ENCODE data around the gene FAM110C. TPM values are rescaled to one million over a fixed set of nuclear protein-coding genes. Genes with fewer than 3 reads are reported as not detected.
"Not testable (repeated sequence)": the region's sequence is repeated elsewhere in the genome, so short reads cannot be mapped to it uniquely, and the experiment has no call there.

Gene FAM110C
- total RNA-seq, 1 donor from 2014 or later, result 3.1 TPM

DNA sequence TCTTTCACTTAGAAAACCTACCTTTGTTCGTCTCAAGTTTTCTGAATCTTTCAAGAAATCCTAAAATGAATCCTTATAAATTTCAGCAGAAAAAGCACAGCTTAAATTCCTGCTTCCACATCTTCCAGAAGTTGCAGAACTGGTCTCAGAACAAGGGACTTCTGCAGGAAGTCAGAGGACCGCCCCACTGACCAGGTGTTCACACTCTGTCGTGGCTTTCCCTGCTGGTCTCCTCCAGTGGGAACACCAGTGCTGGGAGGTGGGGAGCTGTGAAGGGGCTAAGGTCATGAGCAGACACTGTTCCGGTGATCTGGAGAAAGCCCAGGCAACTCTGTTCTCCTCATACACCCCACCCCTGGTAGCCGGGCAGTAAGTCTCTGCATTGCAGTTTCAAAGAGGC lies 3.5 kb downstream of the FAM110C start:
- no peak for DNase-seq

DNA sequence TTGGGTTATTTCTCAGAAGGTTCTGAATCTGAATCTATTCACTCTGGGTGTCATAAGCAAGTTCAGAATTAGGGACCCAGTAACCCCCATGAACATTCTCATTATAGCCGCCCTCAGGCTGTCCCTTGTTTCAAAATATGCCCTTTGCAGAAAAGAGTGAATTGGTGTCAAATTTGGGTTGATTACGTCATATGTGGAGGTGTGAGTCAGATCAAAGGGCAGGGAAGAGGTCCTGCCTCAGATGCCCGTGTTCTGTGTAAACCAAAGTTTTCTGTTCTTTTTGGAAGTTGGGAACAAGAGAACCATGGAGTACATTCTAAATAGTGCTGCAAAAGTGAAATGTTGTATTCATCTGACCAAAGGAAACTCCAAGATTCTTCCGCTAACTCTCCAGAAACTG lies 5.8 kb downstream of the FAM110C start:
- DNase-seq, result no peak

DNA sequence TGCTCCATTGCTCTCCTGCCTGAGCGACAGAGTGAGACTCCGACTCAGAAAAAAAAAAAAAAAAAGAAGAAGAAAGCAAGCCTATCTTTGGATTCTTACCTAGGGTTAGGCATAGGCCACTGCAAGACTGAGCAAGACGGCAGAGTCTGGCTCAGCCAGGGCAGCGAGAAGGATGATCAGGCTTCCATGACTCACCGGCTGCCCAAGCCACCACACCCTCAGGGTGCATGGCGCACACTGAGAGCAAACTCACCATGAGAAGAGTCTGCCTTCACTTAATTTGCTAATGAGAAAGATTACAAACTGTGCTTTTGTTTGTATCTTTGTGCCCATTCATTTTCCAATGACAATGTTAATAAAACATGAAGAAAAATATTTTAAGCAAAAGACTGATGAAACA lies 8.2 kb downstream of the FAM110C start:
- no peak for DNase-seq

DNA sequence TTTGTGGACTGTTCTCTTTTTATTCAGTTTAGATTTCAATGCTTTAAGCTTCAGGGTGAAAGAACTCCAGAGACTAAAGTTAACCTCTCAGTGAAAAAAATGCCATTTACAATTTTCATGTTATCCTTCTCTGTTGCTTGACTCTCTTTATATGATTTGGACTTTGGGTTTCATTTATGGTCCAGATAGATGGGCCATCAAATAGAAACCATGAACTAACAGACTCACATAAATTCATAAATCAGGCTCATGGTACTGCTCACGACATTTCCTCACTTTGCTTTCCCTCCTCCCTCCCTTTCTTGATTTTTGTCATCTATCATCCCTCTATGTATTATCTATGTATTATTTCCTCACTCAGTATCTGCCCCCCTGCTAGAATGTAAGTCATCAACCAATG lies 10.0 kb downstream of the FAM110C start:
- DNase-seq, result no peak

DNA sequence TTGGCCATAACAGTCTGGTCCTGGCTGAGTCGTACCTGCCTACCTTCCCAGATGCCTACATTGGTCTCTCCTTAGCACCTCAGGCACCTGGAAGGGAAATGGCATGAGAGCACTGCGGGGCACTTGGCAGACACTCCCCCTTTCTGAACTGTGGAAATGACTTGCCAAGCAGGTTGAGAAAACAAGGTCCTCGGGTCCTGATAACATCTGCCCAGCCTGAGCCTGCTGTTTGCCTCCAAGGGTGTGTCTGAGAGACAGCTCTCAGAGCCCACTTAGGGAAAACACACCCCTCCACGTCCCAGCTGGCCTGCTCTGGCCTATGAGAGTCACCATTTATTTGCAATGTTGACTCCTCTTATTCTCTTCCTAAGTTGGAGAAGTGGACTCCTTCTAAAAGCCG lies 10.5 kb downstream of the FAM110C start:
- DNase-seq, result no peak

DNA sequence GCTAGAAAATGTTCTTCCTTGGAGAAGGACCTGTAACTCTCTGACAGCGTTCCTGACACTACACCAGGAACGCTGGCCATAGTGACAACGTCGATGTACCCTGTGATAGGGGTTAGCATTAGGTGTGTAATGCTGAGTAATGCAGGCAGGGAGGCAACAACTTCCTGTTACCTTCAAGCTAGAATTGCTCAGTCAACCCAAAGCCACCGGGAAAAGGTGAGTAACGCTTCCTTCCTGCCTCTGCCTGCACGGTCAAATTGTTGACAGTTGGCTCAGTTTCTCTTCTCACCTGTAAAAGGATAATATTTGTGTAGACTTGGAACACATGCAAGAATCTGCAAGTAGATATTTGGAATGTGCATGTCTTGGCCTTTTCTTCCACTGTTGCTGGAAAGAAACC lies 12.7 kb downstream of the FAM110C start:
- DNase-seq, result no peak

DNA sequence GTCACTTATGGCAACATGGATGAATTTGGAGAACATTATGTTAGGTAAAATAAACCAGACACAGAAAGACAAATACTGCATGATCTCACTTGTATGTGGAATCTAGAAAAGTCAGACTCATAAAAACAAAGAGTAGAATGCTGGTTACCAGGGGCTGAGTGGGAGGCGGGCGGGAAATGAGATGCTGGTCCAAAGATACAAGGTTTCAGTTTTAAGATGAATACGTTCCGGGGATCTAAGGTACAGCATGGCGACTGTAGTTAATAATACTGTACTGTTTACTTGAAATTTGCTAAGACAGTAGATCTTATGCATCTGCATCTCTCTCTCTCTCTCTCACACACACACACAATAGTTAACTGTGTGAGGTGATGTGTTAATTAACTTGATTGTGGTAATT lies 14.2 kb downstream of the FAM110C start:
- no peak for DNase-seq

DNA sequence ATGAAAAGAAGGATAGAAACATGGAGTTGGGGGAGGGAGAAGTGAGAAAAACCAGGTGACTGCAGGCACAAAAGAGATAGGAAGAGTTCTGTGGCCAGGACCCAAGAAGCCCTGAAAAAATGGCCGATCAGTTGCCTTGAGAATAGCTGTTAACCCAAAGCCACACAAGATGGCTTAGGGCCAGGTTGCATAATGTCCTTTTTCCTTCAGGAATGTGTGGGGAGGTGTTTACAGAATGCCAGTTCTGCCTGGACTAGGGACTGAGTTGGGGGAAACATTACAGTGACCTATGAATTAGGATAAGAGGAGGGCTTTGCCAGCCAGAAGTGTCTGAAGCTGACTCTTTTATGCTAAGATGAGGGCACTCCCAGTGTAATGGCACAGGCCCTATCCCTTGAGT lies 17.1 kb downstream of the FAM110C start:
- DNase-seq, result no peak

DNA sequence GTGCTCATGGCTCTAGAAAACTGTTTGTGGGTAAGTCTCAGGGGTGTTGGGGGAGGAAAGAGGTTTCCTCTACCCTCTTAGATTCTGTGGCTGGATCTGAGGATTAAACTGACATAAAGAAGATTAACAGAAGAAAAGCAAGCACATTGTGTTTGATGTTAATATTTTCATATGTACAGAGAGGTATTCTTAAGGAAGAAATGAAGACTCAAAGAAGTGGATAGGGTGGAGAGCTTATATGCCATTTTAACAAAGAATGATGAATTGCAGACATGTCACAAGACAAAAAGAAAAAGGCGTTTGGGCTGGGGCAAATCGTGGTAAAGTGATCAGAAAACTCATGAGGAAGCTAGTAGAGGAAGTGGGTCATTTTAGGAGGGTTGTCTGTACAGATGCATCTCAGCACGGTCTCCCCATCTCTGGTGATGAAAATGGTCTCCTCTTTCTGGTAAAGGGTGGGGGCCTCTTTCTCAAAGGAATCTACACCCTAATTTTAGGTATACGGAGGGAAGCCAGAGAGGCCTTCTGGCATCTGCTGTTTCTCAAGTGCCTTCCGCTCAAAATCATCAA lies 17.8 kb downstream of the FAM110C start:
- DNase-seq, result no peak

DNA sequence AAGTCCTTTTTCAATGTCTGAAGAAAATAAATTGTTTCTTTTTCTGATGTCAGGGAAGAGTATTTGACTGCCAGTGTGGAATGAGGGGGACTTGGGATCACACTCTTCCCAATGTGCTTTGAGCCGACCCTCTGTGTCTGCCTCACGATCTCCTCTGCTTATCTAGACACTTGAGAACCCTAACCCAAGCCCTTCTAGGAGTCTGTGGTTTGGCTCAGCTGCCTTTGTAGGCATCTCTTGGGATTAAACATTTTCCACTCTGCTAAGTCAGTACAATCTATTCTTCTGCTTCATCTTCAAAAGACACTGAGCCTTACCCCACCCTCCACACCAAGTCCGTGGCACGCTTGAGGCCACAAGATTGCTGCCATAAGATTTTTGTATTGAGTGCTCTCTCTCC lies 19.4 kb downstream of the FAM110C start:
- DNase-seq, result no peak

DNA sequence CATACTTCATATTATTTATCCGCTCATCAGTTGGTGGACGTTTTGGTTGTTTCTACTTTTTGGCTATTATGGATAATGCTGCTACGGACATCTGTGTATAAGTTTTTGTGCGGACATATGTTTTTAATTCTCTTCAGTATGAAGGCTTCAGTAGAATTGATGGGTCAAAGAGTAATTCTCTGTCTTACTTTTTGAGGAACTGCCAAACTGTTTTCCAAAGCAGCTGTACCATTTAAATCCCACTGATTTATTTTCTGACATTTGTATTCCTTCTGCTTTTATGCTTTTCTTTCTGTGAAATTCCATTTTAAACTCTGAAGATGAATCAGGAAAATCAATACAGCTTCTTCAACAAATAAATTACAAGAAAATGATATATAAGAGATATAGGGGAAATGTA lies 20.8 kb downstream of the FAM110C start:
- DNase-seq, result no peak

DNA sequence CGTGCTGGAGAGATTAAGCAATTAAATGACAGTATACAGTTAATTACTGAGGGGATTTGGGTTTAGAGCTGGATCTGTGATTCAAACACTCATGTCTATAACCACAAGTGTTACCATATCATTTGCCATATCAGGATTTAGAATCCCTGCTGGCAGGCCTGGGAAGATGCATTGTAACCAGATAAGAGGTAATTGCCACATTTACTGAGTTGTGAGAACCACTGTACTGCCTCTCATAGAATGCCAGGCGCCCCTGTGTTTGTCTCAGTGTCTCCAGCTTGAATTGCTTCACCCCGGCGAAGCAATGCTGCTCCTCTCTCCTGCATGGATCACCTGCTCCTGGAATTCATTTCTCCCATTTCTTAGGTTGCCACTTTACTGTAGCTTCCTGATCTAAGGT lies 21.7 kb downstream of the FAM110C start:
- DNase-seq, result not testable (repeated sequence)

DNA sequence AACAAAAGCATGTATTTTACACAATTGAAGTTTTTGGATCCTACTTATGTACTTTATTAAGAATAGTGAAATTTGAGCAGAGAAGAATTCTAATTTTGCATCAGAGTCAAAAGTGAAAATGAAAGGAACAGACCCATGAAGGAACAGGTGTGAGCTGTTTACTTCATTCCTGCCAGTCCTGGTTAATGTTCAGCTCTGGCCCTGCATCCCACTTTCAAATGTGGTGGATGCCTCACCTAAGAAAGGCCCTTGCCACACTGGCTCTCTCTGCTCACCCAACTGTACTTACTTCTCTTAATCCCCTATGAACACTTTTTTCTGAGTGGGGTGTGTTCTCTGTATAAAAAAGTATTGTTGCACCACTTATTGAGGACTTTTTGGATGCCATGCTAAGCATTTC lies 22.2 kb downstream of the FAM110C start:
- DNase-seq, result no peak

DNA sequence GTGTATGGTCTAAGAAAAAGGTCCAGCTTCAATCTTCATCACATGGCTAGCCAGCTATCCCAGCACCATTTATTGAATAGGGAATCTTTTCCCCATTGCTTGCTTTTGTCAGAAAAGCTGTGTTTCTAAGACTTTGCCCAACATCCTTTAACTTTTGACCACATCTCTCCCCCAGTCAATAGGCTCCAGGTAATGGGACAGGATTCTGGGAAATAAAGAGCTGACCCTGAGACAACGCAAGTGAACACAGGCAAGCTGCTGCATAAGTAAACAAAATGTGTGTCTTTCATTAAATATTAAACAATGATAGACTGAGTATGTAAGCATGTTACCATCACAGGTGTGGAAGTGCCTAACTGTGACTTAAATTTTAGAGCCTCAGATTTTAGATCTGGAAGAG lies 23.0 kb downstream of the FAM110C start:
- DNase-seq, result no peak

DNA sequence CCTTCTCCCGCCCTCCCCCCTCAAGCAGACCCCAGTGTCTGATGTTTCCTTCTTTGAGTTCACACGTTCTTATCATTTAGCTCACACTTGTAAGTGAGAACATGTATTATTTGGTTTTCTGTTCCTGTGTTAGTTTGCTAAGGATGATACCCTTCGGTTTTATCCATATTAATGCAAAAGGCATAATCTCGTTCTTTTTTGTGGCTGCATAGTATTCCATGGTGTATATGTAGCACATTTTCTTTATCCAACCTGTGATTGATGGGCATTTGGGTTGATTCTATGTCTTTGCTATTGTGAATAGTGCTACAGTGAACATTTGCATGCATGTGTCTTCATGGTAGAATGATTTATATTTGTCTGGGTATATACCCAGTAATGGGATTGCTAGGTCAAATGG lies 24.1 kb downstream of the FAM110C start:
- not testable (repeated sequence) for DNase-seq

DNA sequence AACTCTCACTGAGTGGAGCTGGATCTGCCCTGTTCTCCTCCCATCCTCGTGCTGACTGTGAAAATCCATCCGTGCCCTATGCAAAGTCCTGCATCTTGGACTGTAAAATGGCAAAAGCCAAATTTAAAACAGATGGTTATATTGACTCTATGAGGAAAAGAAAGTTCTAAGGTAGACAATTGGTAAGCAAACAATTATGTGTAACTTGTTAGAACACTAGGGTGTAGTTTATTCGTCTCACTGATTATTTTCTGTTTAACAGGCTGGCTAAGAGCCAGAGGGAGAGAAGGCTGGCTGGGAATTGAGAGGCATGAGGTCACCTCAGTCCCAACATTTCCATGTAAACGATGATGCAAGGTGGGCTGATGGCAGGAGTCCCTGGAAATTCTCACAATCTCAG lies 26.0 kb downstream of the FAM110C start:
- DNase-seq, result not testable (repeated sequence)

DNA sequence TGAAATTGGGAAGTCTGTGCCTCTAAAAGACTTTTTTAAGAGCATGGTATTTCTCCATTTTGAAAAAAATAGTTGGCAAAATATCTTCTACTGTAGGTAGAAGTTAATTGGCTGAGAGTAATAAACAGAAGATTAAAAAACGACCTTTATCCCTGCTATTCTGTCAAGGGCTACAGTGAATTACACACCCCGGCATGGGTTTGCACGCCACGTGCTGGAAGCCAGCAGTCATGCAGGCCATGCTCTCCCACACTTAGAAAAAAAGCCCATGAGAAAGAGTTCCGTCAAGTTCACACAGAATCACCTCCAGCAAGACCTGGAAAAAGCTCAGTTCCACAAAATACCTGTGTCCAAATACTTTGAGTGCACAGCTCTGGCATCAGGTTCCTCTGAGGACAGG lies 26.8 kb downstream of the FAM110C start:
- DNase-seq, result no peak

DNA sequence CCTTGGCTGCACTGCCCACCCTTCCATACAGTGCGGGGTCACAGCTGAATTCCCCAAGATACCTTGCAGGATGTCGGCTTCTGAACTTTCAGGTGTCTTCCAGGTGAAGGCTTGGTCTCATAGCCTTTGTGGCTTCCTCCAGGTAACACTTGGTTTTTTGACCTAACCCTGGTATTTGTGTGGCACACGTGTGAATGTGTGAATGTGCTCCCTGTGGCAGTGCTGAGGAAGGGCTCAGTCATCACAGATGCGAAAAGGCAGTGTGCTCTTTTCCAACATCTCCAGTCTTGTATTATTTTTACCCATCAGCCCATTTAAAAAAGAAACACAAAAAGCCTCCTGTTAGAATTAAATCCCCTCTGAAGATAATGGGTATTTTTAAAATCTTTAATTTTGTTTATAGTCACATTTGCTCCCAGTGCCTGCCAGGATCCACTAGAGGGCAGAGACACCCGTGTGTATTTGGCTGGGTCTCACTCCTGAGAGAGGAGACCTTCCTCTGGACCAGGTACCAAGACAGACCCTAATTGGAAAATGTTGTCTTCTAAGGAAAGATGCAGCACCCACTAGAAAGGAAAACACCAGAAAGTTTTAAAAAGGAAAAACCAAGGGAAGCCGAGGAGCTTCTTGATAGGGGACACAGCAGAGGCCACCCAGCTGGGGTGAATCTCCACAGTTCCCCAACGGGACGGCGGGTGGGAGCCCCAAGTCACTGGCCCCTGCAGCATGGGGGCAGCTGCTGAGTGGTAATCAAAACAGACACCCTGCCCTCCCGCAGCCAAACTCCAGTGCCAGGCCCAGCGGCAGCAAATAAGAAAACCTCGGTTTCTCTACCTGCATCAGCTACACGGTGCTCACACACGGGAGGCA lies 27.7 kb downstream of the FAM110C start:
- DNase-seq, result no peak

DNA sequence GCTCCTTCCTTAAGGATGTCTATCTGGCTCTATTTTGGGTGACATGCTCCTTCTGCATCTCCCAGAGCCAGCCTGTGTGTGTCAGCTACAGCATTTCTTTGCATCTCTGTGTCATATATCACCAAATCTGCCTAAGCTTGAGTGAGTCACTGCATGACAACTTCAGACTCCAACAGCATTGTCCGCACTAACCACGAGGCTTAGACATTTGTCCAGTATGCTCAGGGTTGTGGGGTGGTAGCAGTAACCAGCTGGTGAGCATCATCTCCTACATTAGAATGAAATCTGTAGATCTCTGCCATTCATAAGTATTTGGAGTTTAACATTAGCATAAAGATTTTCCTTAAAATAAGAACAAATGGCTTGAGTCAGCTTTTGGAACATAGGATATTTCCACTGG lies 30.4 kb downstream of the FAM110C start:
- not testable (repeated sequence) for DNase-seq

DNA sequence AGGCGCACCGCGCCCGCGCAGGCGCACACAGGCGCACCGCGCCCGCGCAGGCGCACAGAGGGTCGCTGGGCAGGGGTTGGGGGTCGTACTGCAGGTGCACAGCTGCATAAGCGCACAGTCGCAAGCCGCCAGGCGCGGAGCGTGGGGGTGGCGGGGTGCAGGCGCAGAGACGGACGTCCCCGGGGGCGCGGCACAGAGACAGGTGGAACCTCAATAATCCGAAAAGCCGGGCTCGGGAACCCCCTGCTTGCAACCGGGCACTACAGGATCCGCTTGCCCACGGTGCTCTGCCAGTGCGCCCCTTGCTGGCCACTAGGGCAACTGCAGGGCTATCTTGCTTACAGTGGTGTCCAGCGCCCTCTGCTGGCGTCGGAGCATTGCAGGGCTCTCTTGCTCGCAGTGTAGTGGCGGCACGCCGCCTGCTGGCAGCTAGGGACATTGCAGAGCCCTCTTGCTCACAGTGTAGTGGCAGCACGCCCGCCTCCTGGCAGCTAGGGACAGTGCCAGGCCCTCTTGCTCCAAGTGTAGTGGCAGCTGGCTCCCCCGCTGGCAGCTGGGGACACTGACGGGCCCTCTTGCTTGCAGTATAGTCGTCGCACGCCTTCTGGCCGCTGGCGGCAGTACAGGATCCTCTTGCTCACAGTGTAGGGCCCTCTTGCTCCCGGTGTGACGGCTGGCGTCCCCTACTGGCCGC lies 34.9 kb downstream of the FAM110C start:
- no peak for DNase-seq

DNA sequence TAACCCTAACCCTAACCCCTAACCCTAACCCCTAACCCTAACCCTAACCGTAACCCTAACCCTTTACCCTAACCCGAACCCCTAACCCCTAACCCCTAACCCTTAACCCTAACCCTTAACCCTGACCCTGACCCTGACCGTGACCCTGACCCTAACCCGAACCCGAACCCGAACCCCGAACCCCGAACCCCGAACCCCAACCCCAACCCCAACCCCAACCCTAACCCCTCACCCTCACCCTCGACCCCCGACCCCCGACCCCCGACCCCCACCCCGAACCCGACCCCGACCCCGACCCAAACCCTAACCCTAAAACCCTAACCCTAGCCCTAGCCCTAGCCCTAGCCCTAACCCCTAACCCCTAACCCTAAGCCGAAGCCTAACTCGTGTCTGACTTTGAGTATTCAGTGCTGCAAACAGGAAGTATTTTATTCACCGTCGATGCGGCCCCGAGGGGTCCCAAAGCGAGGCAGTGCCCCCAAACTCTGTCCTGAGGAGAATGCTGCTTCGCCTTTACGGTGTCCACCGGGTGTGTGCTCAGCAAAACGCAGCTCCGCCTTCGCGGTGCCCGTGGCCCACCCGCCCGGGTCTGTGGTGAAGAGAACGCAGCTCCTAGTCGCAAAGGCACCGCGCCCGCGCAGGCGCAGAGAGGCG lies 36.0 kb downstream of the FAM110C start:
- no peak for DNase-seq

Data from occipital lobe (tissue), 2 donors.